DOHH2 (cell line): ENCODE measurements around the gene LARGE1.

Experiments
- CTCF ChIP-seq: fragments of 200-600 bp; sonication (generic); IDR thresholded peaks from one replicate; pipeline ENCODE4 v1.5.1; 2014; ENCODE audit warnings: antibody characterized with exemption, mild to moderate bottlenecking, low read depth, low read length; ENCODE audit not compliant: poor library complexity, severe bottlenecking
- EZH2phosphoT487 ChIP-seq: fragments of 200-600 bp; sonication (generic); IDR thresholded peaks from 2 replicates; pipeline ENCODE4 v1.6.1; 2017; ENCODE audit warnings: borderline replicate concordance, mild to moderate bottlenecking, antibody characterized with exemption, low read length, moderate library complexity, mixed read lengths

GRCh38 chr22:33747576-33748180, 172.6 kb downstream of the LARGE1 start:
- TF ChIP-seq CTCF (peak; percentile 19), EZH2phosphoT487 (no peak)
